Muscle layer of duodenum (tissue), 2 donors: ENCODE measurements around the gene COMMD10.

ENCODE experiments used
- H3K27ac ChIP-seq: one replicate; pipeline ENCODE4 v1.7.0; 2013; ENCODE audit warnings: mild to moderate bottlenecking, low read length
- H3K27me3 ChIP-seq: one replicate; pipeline ENCODE4 v1.7.0; 2013; ENCODE audit warnings: low read depth, mild to moderate bottlenecking, control low read depth, low read length
- H3K36me3 ChIP-seq, 2 donors: one replicate each; pipeline ENCODE4 v1.7.0; 2013; ENCODE audit warnings: low read length in 2 of 2, control low read depth in 1 of 2, mild to moderate bottlenecking in 1 of 2; ENCODE audit not compliant: insufficient read depth in 2 of 2, control insufficient read depth in 1 of 2
- H3K4me1 ChIP-seq, 2 donors: one replicate each; pipeline ENCODE4 v1.7.0; 2013; ENCODE audit warnings: low read length in 2 of 2, mild to moderate bottlenecking in 2 of 2, control low read depth in 1 of 2, moderate library complexity in 1 of 2; ENCODE audit not compliant: insufficient read depth in 2 of 2, control insufficient read depth in 1 of 2
- H3K4me3 ChIP-seq, 2 donors: one replicate each; pipeline ENCODE4 v1.7.0; 2013; ENCODE audit warnings: low read length in 2 of 2, low read depth in 1 of 2, mild to moderate bottlenecking in 1 of 2
- H3K9me3 ChIP-seq, 2 donors: one replicate each; pipeline ENCODE4 v1.7.0; 2013; ENCODE audit warnings: low read length in 2 of 2, control low read depth in 1 of 2, mild to moderate bottlenecking in 1 of 2; ENCODE audit not compliant: control insufficient read depth in 1 of 2
- donor health status: healthy.

Gene COMMD10

GRCh38 chr5:116225281-116225922, 140.6 kb downstream of the COMMD10 start:
- Histone ChIP-seq H3K36me3 (no peaks in the 10 kb centered on the region), H3K9me3 (peaks cover 0 to 6% of the 10 kb centered on the region in 2 donors), H3K4me3 (no peak overlapping the region), H3K4me1 (no peaks in the 10 kb centered on the region), H3K27me3 (no peaks in the 10 kb centered on the region), H3K27ac (no peak overlapping the region)

GRCh38 chr5:116229131-116229689, 144.4 kb downstream of the COMMD10 start:
- Histone ChIP-seq H3K27ac (no peak overlapping the region), H3K9me3 (peaks cover 0 to 4% of the 10 kb centered on the region in 2 donors), H3K4me1 (no peaks in the 10 kb centered on the region), H3K27me3 (no peaks in the 10 kb centered on the region), H3K36me3 (no peaks in the 10 kb centered on the region), H3K4me3 (no peak overlapping the region)

GRCh38 chr5:116231288-116231687, 146.5 kb downstream of the COMMD10 start:
- Histone ChIP-seq H3K9me3 (no peaks in the 10 kb centered on the region), H3K4me1 (no peaks in the 10 kb centered on the region), H3K27ac (no peak overlapping the region), H3K27me3 (no peaks in the 10 kb centered on the region), H3K36me3 (no peaks in the 10 kb centered on the region), H3K4me3 (no peak overlapping the region)

GRCh38 chr5:116234681-116235080, 149.9 kb downstream of the COMMD10 start:
- Histone ChIP-seq H3K9me3 (no peaks in the 10 kb centered on the region), H3K27me3 (no peaks in the 10 kb centered on the region), H3K27ac (no peak overlapping the region), H3K4me3 (no peak overlapping the region), H3K4me1 (no peaks in the 10 kb centered on the region), H3K36me3 (no peaks in the 10 kb centered on the region)

- Histone ChIP-seq H3K27ac (no peak overlapping the region), H3K4me3 (no peak overlapping the region), H3K36me3 (no peaks in the 10 kb centered on the region), H3K27me3 (no peaks in the 10 kb centered on the region), H3K9me3 (no peaks in the 10 kb centered on the region), H3K4me1 (no peaks in the 10 kb centered on the region)
Observed at GRCh38 chr5:116237917-116238500, 153.2 kb downstream of the COMMD10 start.

- Histone ChIP-seq H3K36me3 (no peaks in the 10 kb centered on the region), H3K27me3 (no peaks in the 10 kb centered on the region), H3K4me3 (no peak overlapping the region), H3K4me1 (no peaks in the 10 kb centered on the region), H3K27ac (no peak overlapping the region), H3K9me3 (peaks cover 0 to 6% of the 10 kb centered on the region in 2 donors)
Observed at GRCh38 chr5:116242343-116242742, 157.5 kb downstream of the COMMD10 start.

GRCh38 chr5:116248432-116248831, 163.6 kb downstream of the COMMD10 start:
- Histone ChIP-seq H3K4me3 (no peak overlapping the region), H3K27ac (no peak overlapping the region), H3K27me3 (no peaks in the 10 kb centered on the region), H3K4me1 (no peaks in the 10 kb centered on the region), H3K9me3 (peaks cover 0 to 6% of the 10 kb centered on the region in 2 donors), H3K36me3 (no peaks in the 10 kb centered on the region)

- Histone ChIP-seq H3K4me1 (no peaks in the 10 kb centered on the region), H3K27me3 (no peaks in the 10 kb centered on the region), H3K9me3 (peaks cover 0 to 6% of the 10 kb centered on the region in 2 donors), H3K27ac (no peak overlapping the region), H3K36me3 (no peaks in the 10 kb centered on the region), H3K4me3 (no peak overlapping the region)
Observed at GRCh38 chr5:116249648-116250047, 164.8 kb downstream of the COMMD10 start.

GRCh38 chr5:116256717-116257116, 171.9 kb downstream of the COMMD10 start:
- Histone ChIP-seq H3K4me1 (no peaks in the 10 kb centered on the region), H3K36me3 (no peaks in the 10 kb centered on the region), H3K27ac (no peak overlapping the region), H3K9me3 (no peaks in the 10 kb centered on the region), H3K27me3 (no peaks in the 10 kb centered on the region), H3K4me3 (no peak overlapping the region)

GRCh38 chr5:116265471-116265870, 180.6 kb downstream of the COMMD10 start:
- Histone ChIP-seq H3K9me3 (no peaks in the 10 kb centered on the region), H3K36me3 (no peaks in the 10 kb centered on the region), H3K27me3 (no peaks in the 10 kb centered on the region), H3K27ac (no peak overlapping the region), H3K4me3 (no peak overlapping the region), H3K4me1 (no peaks in the 10 kb centered on the region)

- Histone ChIP-seq H3K4me1 (peaks cover 0 to 12% of the 10 kb centered on the region in 2 donors), H3K27ac (no peak overlapping the region), H3K27me3 (no peaks in the 10 kb centered on the region), H3K36me3 (no peaks in the 10 kb centered on the region), H3K9me3 (peaks cover 0 to under 1% of the 10 kb centered on the region in 2 donors), H3K4me3 (no peak overlapping the region)
Observed at GRCh38 chr5:116271446-116272025, 186.7 kb downstream of the COMMD10 start.
